GM23338 (cell line): ENCODE data around the gene PGBD4. TPM values are rescaled to one million over a fixed set of nuclear protein-coding genes. Genes with fewer than 3 reads are reported as not detected.

Experiments
- ATAC-seq: fragments of 200-7000 bp; cut with Tn5 transposase; 3 replicates; pipeline ENCODE4 v1.9.1; 2020
- DNase-seq: peaks from one replicate; pipeline ENCODE4 v3.0.0-alpha.2; 2015; ENCODE audit warnings: low spot score
- H2AFZ ChIP-seq: fragments of 200-600 bp; sonication (generic); 2 replicates; pipeline ENCODE4 v1.8.0; 2016; ENCODE audit warnings: antibody characterized with exemption, mild to moderate bottlenecking, moderate library complexity
- H3F3A ChIP-seq: fragments of 200-600 bp; sonication (generic); replicated peaks from 2 replicates; pipeline ENCODE4 v1.8.0; 2017; ENCODE audit warnings: antibody characterized with exemption, mixed run types, low read depth
- H3K27ac ChIP-seq: fragments of 200-600 bp; sonication (generic); 2 replicates; pipeline ENCODE4 v1.6.1; 2016; ENCODE audit warnings: low read depth
- H3K27me3 ChIP-seq: fragments of 200-600 bp; sonication (generic); 2 replicates; pipeline ENCODE4 v1.8.0; 2016; ENCODE audit warnings: mild to moderate bottlenecking, mixed run types, moderate library complexity; ENCODE audit not compliant: insufficient read depth
- H3K36me3 ChIP-seq: fragments of 200-600 bp; sonication (generic); 2 replicates; pipeline ENCODE4 v1.8.0; 2016; ENCODE audit warnings: mild to moderate bottlenecking; ENCODE audit not compliant: insufficient read depth
- H3K4me1 ChIP-seq: fragments of 200-600 bp; sonication (generic); 2 replicates; pipeline ENCODE4 v1.8.0; 2016; ENCODE audit warnings: mild to moderate bottlenecking, moderate library complexity; ENCODE audit not compliant: insufficient read depth
- H3K4me2 ChIP-seq: fragments of 200-600 bp; sonication (generic); 2 replicates; pipeline ENCODE4 v1.7.1; 2017; ENCODE audit warnings: mixed run types
- H3K4me3 ChIP-seq: fragments of 200-600 bp; sonication (generic); 2 replicates; pipeline ENCODE4 v1.6.1; 2016; ENCODE audit warnings: mixed run types
- H3K79me2 ChIP-seq: fragments of 200-600 bp; sonication (generic); replicated peaks from 2 replicates; pipeline ENCODE4 v1.8.0; 2017; ENCODE audit warnings: mild to moderate bottlenecking; ENCODE audit not compliant: insufficient read depth
- H3K9me2 ChIP-seq: fragments of 200-600 bp; sonication (generic); 2 replicates; pipeline ENCODE4 v1.8.0; 2017; ENCODE audit not compliant: insufficient read depth
- H4K20me1 ChIP-seq: fragments of 200-600 bp; sonication (generic); replicated peaks from 2 replicates; pipeline ENCODE4 v1.8.0; 2017; ENCODE audit warnings: mild to moderate bottlenecking; ENCODE audit not compliant: insufficient read depth
- H3K27ac Mint-ChIP-seq: 2 replicates; pipeline ENCODE4 v1.8.0; 2020; ENCODE audit warnings: inconsistent platforms, mild to moderate bottlenecking, moderate library complexity, mixed read lengths
- H3K27me3 Mint-ChIP-seq: 3 replicates; pipeline ENCODE4 v1.8.0; 2022; ENCODE audit warnings: low read depth, mild to moderate bottlenecking, moderate library complexity, mixed read lengths, inconsistent platforms; ENCODE audit not compliant: insufficient read depth, poor library complexity
- H3K36me3 Mint-ChIP-seq: 3 replicates; pipeline ENCODE4 v1.8.0; 2021; ENCODE audit warnings: low read depth, mild to moderate bottlenecking, inconsistent platforms, moderate library complexity, mixed read lengths
- H3K4me1 Mint-ChIP-seq: 3 replicates; pipeline ENCODE4 v1.8.0; 2020; ENCODE audit warnings: mild to moderate bottlenecking, inconsistent platforms, mixed read lengths
- H3K4me3 Mint-ChIP-seq: 3 replicates; pipeline ENCODE4 v1.8.0; 2021; ENCODE audit warnings: moderate library complexity, mild to moderate bottlenecking, inconsistent platforms, mixed read lengths
- H3K9me3 Mint-ChIP-seq: 3 replicates; pipeline ENCODE4 v1.8.0; 2020; ENCODE audit warnings: moderate library complexity, mild to moderate bottlenecking, inconsistent platforms, mixed read lengths
- CREB1 ChIP-seq: fragments of 250-450 bp; sonication (Bioruptor Pico); IDR thresholded peaks from 2 replicates; pipeline ENCODE4 v1.5.0; 2020; ENCODE audit warnings: low read depth, mild to moderate bottlenecking, moderate library complexity
- EZH2 ChIP-seq: fragments of 200-600 bp; sonication (generic); IDR thresholded peaks from one replicate; pipeline ENCODE4 v1.8.0; 2017; ENCODE audit warnings: antibody characterized with exemption, mild to moderate bottlenecking, low read depth; ENCODE audit not compliant: unreplicated experiment
- EZH2phosphoT487 ChIP-seq: fragments of 200-600 bp; sonication (generic); IDR thresholded peaks from one replicate; pipeline ENCODE4 v1.8.1; 2018; ENCODE audit warnings: antibody characterized with exemption; ENCODE audit not compliant: unreplicated experiment
- JUNB ChIP-seq: IDR thresholded peaks from one replicate; pipeline ENCODE4 v1.6.1; 2016; ENCODE audit warnings: antibody characterized with exemption; ENCODE audit not compliant: unreplicated experiment
- NANOG ChIP-seq: IDR thresholded peaks from 2 replicates; pipeline ENCODE4 v1.6.1; 2016; ENCODE audit warnings: antibody characterized with exemption, borderline replicate concordance
- POLR2AphosphoS5 ChIP-seq: IDR thresholded peaks from 2 replicates; pipeline ENCODE4 v1.6.1; 2016; ENCODE audit warnings: antibody characterized with exemption, low read depth
- STAT1 ChIP-seq: IDR thresholded peaks from one replicate; pipeline ENCODE4 v1.6.1; 2016; ENCODE audit warnings: antibody characterized with exemption; ENCODE audit not compliant: unreplicated experiment
- ZNF114 ChIP-seq: fragments of 250-450 bp; sonication (Bioruptor Pico); IDR thresholded peaks from 2 replicates; pipeline ENCODE4 v1.5.0; 2020; ENCODE audit warnings: mild to moderate bottlenecking, moderate library complexity
- ZNF331 ChIP-seq: fragments of 250-450 bp; sonication (Bioruptor Pico); IDR thresholded peaks from 2 replicates; pipeline ENCODE4 v1.5.0; 2020; ENCODE audit warnings: low read depth, mild to moderate bottlenecking, moderate library complexity
- polyA plus RNA-seq: library from polyadenylated mRNA; unstranded; fragments of >200 nt; fragmentation: Nextera tagmentation; extraction: Ambion mirVana; gene quantifications from 2 replicates; pipeline ENCODE4 v1.2.1, GENCODE V29; 2016
- total RNA-seq: library from RNA; depleted of rRNA; stranded (reverse); fragments of >200 nt; shearing (Covaris generic); gene quantifications from 2 replicates; pipeline ENCODE4 v1.2.3, GENCODE V29; 2014
- TF ChIP-seq, protein P1 (sequence below): IDR thresholded peaks from one replicate; pipeline ENCODE4 v1.6.1; 2018; ENCODE audit warnings: antibody characterized with exemption; ENCODE audit not compliant: unreplicated experiment
- TF ChIP-seq, protein P2 (sequence below), 2 experiments: fragments of 200-600 bp in 1 of 2; sonication (generic) in 1 of 2; conservative IDR thresholded peaks; 2 replicates each; pipeline versions ENCODE4 v1.5.1 to v1.6.1; 2016 to 2017; ENCODE audit warnings: antibody characterized with exemption in 2 of 2, low read depth in 2 of 2, mild to moderate bottlenecking in 2 of 2, moderate library complexity in 1 of 2
- TF ChIP-seq, protein P3 (sequence below): IDR thresholded peaks from 2 replicates; pipeline ENCODE4 v1.6.1; 2016; ENCODE audit warnings: antibody characterized with exemption

The PGBD4 gene
- total and polyA plus RNA-seq, 2 experiments from 2014 or later: 0.50 to 0.66 TPM

DNA sequence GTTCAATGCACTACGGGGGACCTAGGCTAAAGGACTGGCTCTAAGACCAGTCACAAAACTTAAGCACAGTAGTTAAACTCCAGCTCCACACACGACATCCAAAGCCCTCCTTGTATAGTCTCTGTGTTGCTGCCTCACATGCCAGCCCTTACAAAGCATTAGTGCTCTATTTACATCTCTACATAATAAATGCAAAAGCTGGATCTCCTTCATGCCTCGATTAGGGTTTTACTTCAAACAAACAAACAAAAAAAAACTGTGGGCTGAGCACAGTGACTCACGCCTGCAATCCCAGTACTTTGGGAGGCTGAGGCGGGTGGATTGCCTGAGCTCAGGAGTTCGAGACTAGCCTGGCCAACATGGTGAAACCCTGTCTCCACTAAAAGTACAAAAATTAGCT, 9.6 kb downstream of the PGBD4 start (continued):
- TF ChIP-seq, protein P1, sequence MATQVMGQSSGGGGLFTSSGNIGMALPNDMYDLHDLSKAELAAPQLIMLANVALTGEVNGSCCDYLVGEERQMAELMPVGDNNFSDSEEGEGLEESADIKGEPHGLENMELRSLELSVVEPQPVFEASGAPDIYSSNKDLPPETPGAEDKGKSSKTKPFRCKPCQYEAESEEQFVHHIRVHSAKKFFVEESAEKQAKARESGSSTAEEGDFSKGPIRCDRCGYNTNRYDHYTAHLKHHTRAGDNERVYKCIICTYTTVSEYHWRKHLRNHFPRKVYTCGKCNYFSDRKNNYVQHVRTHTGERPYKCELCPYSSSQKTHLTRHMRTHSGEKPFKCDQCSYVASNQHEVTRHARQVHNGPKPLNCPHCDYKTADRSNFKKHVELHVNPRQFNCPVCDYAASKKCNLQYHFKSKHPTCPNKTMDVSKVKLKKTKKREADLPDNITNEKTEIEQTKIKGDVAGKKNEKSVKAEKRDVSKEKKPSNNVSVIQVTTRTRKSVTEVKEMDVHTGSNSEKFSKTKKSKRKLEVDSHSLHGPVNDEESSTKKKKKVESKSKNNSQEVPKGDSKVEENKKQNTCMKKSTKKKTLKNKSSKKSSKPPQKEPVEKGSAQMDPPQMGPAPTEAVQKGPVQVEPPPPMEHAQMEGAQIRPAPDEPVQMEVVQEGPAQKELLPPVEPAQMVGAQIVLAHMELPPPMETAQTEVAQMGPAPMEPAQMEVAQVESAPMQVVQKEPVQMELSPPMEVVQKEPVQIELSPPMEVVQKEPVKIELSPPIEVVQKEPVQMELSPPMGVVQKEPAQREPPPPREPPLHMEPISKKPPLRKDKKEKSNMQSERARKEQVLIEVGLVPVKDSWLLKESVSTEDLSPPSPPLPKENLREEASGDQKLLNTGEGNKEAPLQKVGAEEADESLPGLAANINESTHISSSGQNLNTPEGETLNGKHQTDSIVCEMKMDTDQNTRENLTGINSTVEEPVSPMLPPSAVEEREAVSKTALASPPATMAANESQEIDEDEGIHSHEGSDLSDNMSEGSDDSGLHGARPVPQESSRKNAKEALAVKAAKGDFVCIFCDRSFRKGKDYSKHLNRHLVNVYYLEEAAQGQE: no peak
- TF ChIP-seq STAT1: no peak

DNA sequence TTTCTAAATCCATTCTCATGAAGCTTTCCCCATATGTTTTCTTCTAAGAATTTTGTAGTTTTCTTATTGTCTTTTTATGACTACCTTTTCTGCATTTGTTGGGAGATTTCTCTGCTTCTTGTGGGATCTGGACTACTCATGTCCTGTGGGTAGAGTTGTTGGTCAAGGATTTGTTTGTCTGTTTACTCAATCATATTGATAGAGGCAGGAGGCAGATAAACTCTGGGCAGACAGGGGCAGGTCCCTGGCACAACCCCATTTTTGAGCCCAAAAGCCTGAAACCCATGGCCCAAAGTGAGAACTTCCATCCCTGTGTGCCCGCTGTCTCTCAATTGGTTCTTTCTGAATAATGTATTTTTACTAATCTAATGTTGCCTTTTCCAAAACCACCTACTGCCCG, 12.3 kb downstream of the PGBD4 start:
- no peak for DNase-seq
- no peaks in the 10 kb centered on the region for H3K4me1 ChIP-seq
- no peaks in the 10 kb centered on the region for H3K9me2 ChIP-seq
- no peaks in the 10 kb centered on the region; the same call in 2 of the 3 replicates for H3K9me3 Mint-ChIP-seq
- H3K27me3 Mint-ChIP-seq: peaks cover 11% of the 10 kb centered on the region
- no peak overlapping the region for H3K27ac ChIP-seq
- ATAC-seq: no peak
- H3K27me3 ChIP-seq: no peaks in the 10 kb centered on the region
- H3K4me1 Mint-ChIP-seq: peaks cover 6% of the 10 kb centered on the region; the same call in 2 of the 3 replicates
- H3K79me2 ChIP-seq: no peaks in the 10 kb centered on the region
- no peak overlapping the region for H3K4me2 ChIP-seq
- H3K4me3 ChIP-seq: no peak overlapping the region
- H4K20me1 ChIP-seq: no peaks in the 10 kb centered on the region
- no peaks in the 10 kb centered on the region for H3K36me3 ChIP-seq
- H3K27ac Mint-ChIP-seq: no peak overlapping the region
- no peaks in the 10 kb centered on the region for H3F3A ChIP-seq
- no peak overlapping the region for H3K4me3 Mint-ChIP-seq
- H2AFZ ChIP-seq: no peak overlapping the region
- no peaks in the 10 kb centered on the region for H3K36me3 Mint-ChIP-seq
- TF ChIP-seq, protein P2, sequence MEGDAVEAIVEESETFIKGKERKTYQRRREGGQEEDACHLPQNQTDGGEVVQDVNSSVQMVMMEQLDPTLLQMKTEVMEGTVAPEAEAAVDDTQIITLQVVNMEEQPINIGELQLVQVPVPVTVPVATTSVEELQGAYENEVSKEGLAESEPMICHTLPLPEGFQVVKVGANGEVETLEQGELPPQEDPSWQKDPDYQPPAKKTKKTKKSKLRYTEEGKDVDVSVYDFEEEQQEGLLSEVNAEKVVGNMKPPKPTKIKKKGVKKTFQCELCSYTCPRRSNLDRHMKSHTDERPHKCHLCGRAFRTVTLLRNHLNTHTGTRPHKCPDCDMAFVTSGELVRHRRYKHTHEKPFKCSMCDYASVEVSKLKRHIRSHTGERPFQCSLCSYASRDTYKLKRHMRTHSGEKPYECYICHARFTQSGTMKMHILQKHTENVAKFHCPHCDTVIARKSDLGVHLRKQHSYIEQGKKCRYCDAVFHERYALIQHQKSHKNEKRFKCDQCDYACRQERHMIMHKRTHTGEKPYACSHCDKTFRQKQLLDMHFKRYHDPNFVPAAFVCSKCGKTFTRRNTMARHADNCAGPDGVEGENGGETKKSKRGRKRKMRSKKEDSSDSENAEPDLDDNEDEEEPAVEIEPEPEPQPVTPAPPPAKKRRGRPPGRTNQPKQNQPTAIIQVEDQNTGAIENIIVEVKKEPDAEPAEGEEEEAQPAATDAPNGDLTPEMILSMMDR (conservative IDR thresholded peaks at IDR 0.05; ENCODE audit: low read depth in 2 of 2): no peak
- TF ChIP-seq EZH2phosphoT487: no peak
- TF ChIP-seq EZH2: no peak
- TF ChIP-seq JUNB: no peak
- TF ChIP-seq, protein P1: no peak
- TF ChIP-seq ZNF114: no peak
- TF ChIP-seq NANOG: no peak
- TF ChIP-seq CREB1 (CRISPR knock-in tag): no peak
- no peak for TF ChIP-seq POLR2AphosphoS5
- TF ChIP-seq, protein P3, sequence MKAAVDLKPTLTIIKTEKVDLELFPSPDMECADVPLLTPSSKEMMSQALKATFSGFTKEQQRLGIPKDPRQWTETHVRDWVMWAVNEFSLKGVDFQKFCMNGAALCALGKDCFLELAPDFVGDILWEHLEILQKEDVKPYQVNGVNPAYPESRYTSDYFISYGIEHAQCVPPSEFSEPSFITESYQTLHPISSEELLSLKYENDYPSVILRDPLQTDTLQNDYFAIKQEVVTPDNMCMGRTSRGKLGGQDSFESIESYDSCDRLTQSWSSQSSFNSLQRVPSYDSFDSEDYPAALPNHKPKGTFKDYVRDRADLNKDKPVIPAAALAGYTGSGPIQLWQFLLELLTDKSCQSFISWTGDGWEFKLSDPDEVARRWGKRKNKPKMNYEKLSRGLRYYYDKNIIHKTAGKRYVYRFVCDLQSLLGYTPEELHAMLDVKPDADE: no peak
- no peak for TF ChIP-seq STAT1
- TF ChIP-seq ZNF331 (CRISPR knock-in tag): no peak
